Spleen (tissue), 7 donors: Measurements from ENCODE around the gene KLF13.

Source experiments
- CTCF ChIP-seq, 11 experiments: fragments of 200-600 bp in 7 of 11; fragments of 450-650 bp in 4 of 11; sonication (generic) in 4 of 11; IDR thresholded peaks in 8 of 11; conservative IDR thresholded peaks in 3 of 11; 1 replicate in 7 of 11; 2 replicates in 4 of 11; pipeline versions ENCODE4 v1.4.0 to v1.8.0; 2016 to 2021; ENCODE audit warnings: antibody characterized with exemption in 11 of 11, inconsistent platforms in 4 of 11, mild to moderate bottlenecking in 1 of 11
- POLR2A ChIP-seq, 3 donors: fragments of 450-650 bp; IDR thresholded peaks; one replicate each; pipeline ENCODE4 v1.5.1; 2017; ENCODE audit warnings: antibody characterized with exemption in 3 of 3, mild to moderate bottlenecking in 1 of 3
- POLR2AphosphoS5 ChIP-seq, 3 donors: sonication (generic); formaldehyde crosslinking; IDR thresholded peaks; one replicate each; pipeline ENCODE4 v1.5.1; 2017; ENCODE audit warnings: antibody characterized with exemption in 3 of 3
- donor health status: DM: no; HTN: no; CAD: no; lungs with moderate emphysema.
- donor health status: DM: no; HTN: no; CAD: no.
- donor health status: DM: no; HTN: no; CAD: no.

- no peak for TF ChIP-seq POLR2AphosphoS5 (IDR thresholded peaks at IDR 0.05)
- TF ChIP-seq CTCF (IDR thresholded peaks at IDR 0.05 in 8 of 11, conservative IDR thresholded peaks at IDR 0.05 in 3 of 11) = no peak
- no peak for TF ChIP-seq POLR2A (IDR thresholded peaks at IDR 0.05)
These were observed 21.3 kb upstream of the KLF13 start for GRCh38 chr15:31305375-31305774.
